H9 (cell line): ENCODE results near the gene THRB. TPM values are rescaled to one million over a fixed set of nuclear protein-coding genes. Genes with fewer than 3 reads are reported as not detected.
A peak's percentile ranks its signal among the peaks of the same experiment; 100 is the strongest.

ENCODE experiments used
- DNase-seq: peaks from one replicate; pipeline ENCODE4 v3.0.0-alpha.2; 2017
- H2AFZ ChIP-seq: one replicate; pipeline ENCODE4 v1.6.1; 2013; ENCODE audit warnings: mild to moderate bottlenecking, low read length, control low read depth, moderate library complexity
- H2AK5ac ChIP-seq: 2 replicates; pipeline ENCODE4 v1.6.1; 2013; ENCODE audit warnings: low read length, control low read depth, mixed read lengths; ENCODE audit not compliant: insufficient read length
- H2BK120ac ChIP-seq: one replicate; pipeline ENCODE4 v1.6.1; 2013; ENCODE audit warnings: low read depth, mild to moderate bottlenecking, low read length, control low read depth, inconsistent platforms; ENCODE audit not compliant: poor library complexity, severe bottlenecking
- H2BK12ac ChIP-seq: 2 replicates; pipeline ENCODE4 v1.6.1; 2013; ENCODE audit warnings: low read length, control low read depth, mixed read lengths, low read depth; ENCODE audit not compliant: insufficient read length
- H2BK15ac ChIP-seq: 2 replicates; pipeline ENCODE4 v1.6.1; 2013; ENCODE audit warnings: low read depth, low read length, control low read depth
- H2BK20ac ChIP-seq: one replicate; pipeline ENCODE4 v1.6.1; 2013; ENCODE audit warnings: low read depth, mild to moderate bottlenecking, low read length, control low read depth, inconsistent platforms; ENCODE audit not compliant: poor library complexity, severe bottlenecking
- H2BK5ac ChIP-seq: 2 replicates; pipeline ENCODE4 v1.6.1; 2013; ENCODE audit warnings: low read length, control low read depth, mixed read lengths; ENCODE audit not compliant: insufficient read length
- H3K14ac ChIP-seq: 2 replicates; pipeline ENCODE4 v1.6.1; 2013; ENCODE audit warnings: low read length, control low read depth; ENCODE audit not compliant: insufficient read depth
- H3K18ac ChIP-seq: 2 replicates; pipeline ENCODE4 v1.6.1; 2013; ENCODE audit warnings: low read depth, mild to moderate bottlenecking, mixed read lengths, low read length, control low read depth; ENCODE audit not compliant: insufficient read length
- H3K23ac ChIP-seq: 2 replicates; pipeline ENCODE4 v1.6.1; 2013; ENCODE audit warnings: low read length, control low read depth, mixed read lengths, low read depth; ENCODE audit not compliant: insufficient read length
- H3K23me2 ChIP-seq: 2 replicates; pipeline ENCODE4 v1.6.1; 2013; ENCODE audit warnings: low read depth, mild to moderate bottlenecking, mixed read lengths, low read length, control low read depth; ENCODE audit not compliant: insufficient read length, poor library complexity, severe bottlenecking
- H3K27ac ChIP-seq: 2 replicates; pipeline ENCODE4 v1.5.1; 2013; ENCODE audit warnings: low read length, control low read depth, mixed read lengths, low read depth; ENCODE audit not compliant: insufficient read length
- H3K27me3 ChIP-seq: 2 replicates; pipeline ENCODE4 v1.6.1; 2013; ENCODE audit warnings: low read length, control low read depth, inconsistent platforms; ENCODE audit not compliant: insufficient read depth
- H3K4ac ChIP-seq: 2 replicates; pipeline ENCODE4 v1.6.1; 2013; ENCODE audit warnings: low read depth, mild to moderate bottlenecking, control low read depth, inconsistent platforms, low read length, moderate library complexity
- H3K4me1 ChIP-seq: 2 replicates; pipeline ENCODE4 v1.6.1; 2013; ENCODE audit warnings: low read length, control low read depth, inconsistent platforms; ENCODE audit not compliant: insufficient read depth
- H3K4me2 ChIP-seq: 2 replicates; pipeline ENCODE4 v1.6.1; 2013; ENCODE audit warnings: low read length, control low read depth, mixed read lengths; ENCODE audit not compliant: insufficient read length, insufficient read depth
- H3K56ac ChIP-seq: 2 replicates; pipeline ENCODE4 v1.6.1; 2013; ENCODE audit warnings: low read depth, mild to moderate bottlenecking, mixed read lengths, low read length, control low read depth; ENCODE audit not compliant: insufficient read length
- H3K79me1 ChIP-seq: 2 replicates; pipeline ENCODE4 v1.6.1; 2013; ENCODE audit warnings: low read depth, mild to moderate bottlenecking, moderate library complexity, low read length, control low read depth, inconsistent platforms; ENCODE audit not compliant: insufficient read depth, poor library complexity, severe bottlenecking
- H3K79me2 ChIP-seq: 2 replicates; pipeline ENCODE4 v1.6.1; 2013; ENCODE audit warnings: low read length, control low read depth, inconsistent platforms; ENCODE audit not compliant: insufficient read depth
- H3K9ac ChIP-seq: 2 replicates; pipeline ENCODE4 v1.6.1; 2013; ENCODE audit warnings: low read length, control low read depth, mixed read lengths; ENCODE audit not compliant: insufficient read length; ENCODE audit errors: extremely low read depth
- H3K9me3 ChIP-seq: one replicate; pipeline ENCODE4 v1.6.1; 2013; ENCODE audit warnings: low read depth, low read length, inconsistent platforms; ENCODE audit not compliant: control insufficient read depth
- H3T11ph ChIP-seq: one replicate; pipeline ENCODE4 v1.6.1; 2013; ENCODE audit warnings: mild to moderate bottlenecking, low read length, control low read depth, inconsistent platforms
- H4K20me1 ChIP-seq: one replicate; pipeline ENCODE4 v1.6.1; 2013; ENCODE audit not compliant: control insufficient read depth, insufficient read length, insufficient read depth
- H4K5ac ChIP-seq: 2 replicates; pipeline ENCODE4 v1.6.1; 2013; ENCODE audit warnings: low read depth, mild to moderate bottlenecking, mixed read lengths, low read length, control low read depth; ENCODE audit not compliant: insufficient read length
- H4K8ac ChIP-seq: replicated peaks from 2 replicates; pipeline ENCODE4 v1.6.1; 2013; ENCODE audit warnings: low read length, control low read depth, mixed read lengths, low read depth; ENCODE audit not compliant: insufficient read length
- H4K91ac ChIP-seq: 2 replicates; pipeline ENCODE4 v1.6.1; 2013; ENCODE audit warnings: low read depth, mild to moderate bottlenecking, moderate library complexity, mixed read lengths, low read length, control low read depth; ENCODE audit not compliant: insufficient read length
- H3K27ac Mint-ChIP-seq, 3 experiments: 2 replicates in 2 of 3; 3 replicates in 1 of 3; pipeline ENCODE4 v1.8.0; 2020 to 2021; ENCODE audit warnings: mixed read lengths in 3 of 3, mild to moderate bottlenecking in 1 of 3, moderate library complexity in 1 of 3
- H3K27me3 Mint-ChIP-seq: 2 replicates; pipeline ENCODE4 v1.8.0; 2021; ENCODE audit warnings: low read depth, mild to moderate bottlenecking, moderate library complexity, mixed read lengths
- H3K36me3 Mint-ChIP-seq, 3 experiments: 2 replicates in 2 of 3; 3 replicates in 1 of 3; pipeline ENCODE4 v1.8.0; 2020 to 2021; ENCODE audit warnings: low read depth in 3 of 3, mixed read lengths in 3 of 3; ENCODE audit not compliant: insufficient read depth in 1 of 3
- H3K4me1 Mint-ChIP-seq, 2 experiments: 2 replicates each; pipeline ENCODE4 v1.8.0; 2020; ENCODE audit warnings: mixed read lengths in 2 of 2
- H3K4me3 Mint-ChIP-seq, 2 experiments: 2 replicates in 1 of 2; 3 replicates in 1 of 2; pipeline ENCODE4 v1.8.0; 2020 to 2021; ENCODE audit warnings: mild to moderate bottlenecking in 2 of 2, mixed read lengths in 2 of 2, moderate library complexity in 1 of 2
- H3K9me3 Mint-ChIP-seq, 2 experiments: 2 replicates in 1 of 2; 3 replicates in 1 of 2; pipeline ENCODE4 v1.8.0; 2020; ENCODE audit warnings: mild to moderate bottlenecking in 2 of 2, mixed read lengths in 2 of 2, moderate library complexity in 1 of 2
- WGBS: extraction: QIAGEN DNeasy Blood & Tissue Kit; methylation state at CpG from one replicate; pipeline ENCODE4 v1.1.7; 2013; ENCODE audit warnings: missing lambda C conversion rate, low lambda C conversion rate, mixed read lengths; ENCODE audit not compliant: insufficient read length; ENCODE audit errors: extremely low coverage; 5-methylcytosine and 5-hydroxymethylcytosine counted together
- total RNA-seq: library from RNA; stranded (reverse); gene quantifications from 2 replicates; pipeline ENCODE4 v1.2.1, GENCODE V29; 2021
- TF ChIP-seq, protein P1 (sequence below): fragments of 200-600 bp; sonication (generic); conservative IDR thresholded peaks from 3 replicates; pipeline ENCODE4 v1.8.0; 2021; ENCODE audit warnings: antibody characterized with exemption, mild to moderate bottlenecking

THRB gene
- total RNA-seq, 1 experiment from 2014 or later: 8.6 TPM

DNA sequence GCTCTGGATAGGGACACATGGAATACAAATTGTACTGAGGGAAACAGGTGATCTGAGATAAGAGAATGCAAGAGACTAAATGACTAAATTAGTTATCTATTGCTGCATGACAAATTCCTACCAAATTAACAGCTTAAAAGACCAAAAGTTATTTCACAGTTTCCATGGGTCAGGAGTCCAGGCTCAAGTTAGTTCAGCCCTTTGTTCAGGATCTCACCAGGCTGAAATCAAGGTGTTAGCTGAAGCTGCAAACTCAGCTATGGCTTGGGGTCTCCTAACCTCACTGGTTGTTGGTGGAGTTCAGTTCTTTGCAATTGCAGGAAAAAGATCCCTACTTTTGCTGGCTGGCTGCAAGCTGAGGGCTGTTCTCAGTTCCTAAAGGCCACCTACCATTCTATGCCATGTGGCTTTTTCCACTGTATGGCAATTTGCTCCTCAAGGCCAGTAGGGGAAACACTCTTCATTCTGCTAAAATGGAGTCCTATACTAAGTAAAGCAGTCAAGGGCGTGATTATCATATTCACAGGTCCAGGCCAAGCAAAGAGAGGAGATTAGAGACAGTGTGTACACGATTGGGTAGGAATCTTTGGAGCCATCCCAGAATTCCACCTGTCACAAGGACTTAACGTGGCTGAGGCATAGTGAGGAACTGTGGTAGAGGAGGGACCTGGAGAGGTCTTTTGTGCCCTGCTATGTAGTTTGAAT is 53.7 kb downstream of the THRB start:
- no peaks in the 10 kb centered on the region for H3K9me3 Mint-ChIP-seq
- Histone ChIP-seq H2BK12ac (no peak overlapping the region), H3K27me3 (no peaks in the 10 kb centered on the region), H3K79me2 (no peaks in the 10 kb centered on the region), H3K4me1 (no peaks in the 10 kb centered on the region), H3K4ac (no peak overlapping the region), H3K27ac (no peak overlapping the region), H2BK15ac (no peak overlapping the region), H4K8ac (no peak overlapping the region), H2BK120ac (no peak overlapping the region), H3K4me2 (no peak overlapping the region), H2BK20ac (no peak overlapping the region), H2AFZ (no peak overlapping the region), H3K23ac (no peak overlapping the region), H3K23me2 (peaks cover 3% of the 10 kb centered on the region), H2BK5ac (no peak overlapping the region), H3T11ph (no peak overlapping the region), H3K14ac (no peak overlapping the region), H4K91ac (no peak overlapping the region), H3K79me1 (no peaks in the 10 kb centered on the region), H3K18ac (no peak overlapping the region), H3K9me3 (no peaks in the 10 kb centered on the region), H3K9ac (no peak overlapping the region), H4K5ac (no peak overlapping the region), H3K56ac (no peak overlapping the region), H4K20me1 (no peaks in the 10 kb centered on the region), H2AK5ac (no peak overlapping the region)
- H3K4me1 Mint-ChIP-seq: peaks cover 0 to 4% of the 10 kb centered on the region in 2 experiments; a peak in 1 of 4 replicates
- H3K4me3 Mint-ChIP-seq: no peak overlapping the region
- no peaks in the 10 kb centered on the region for H3K27me3 Mint-ChIP-seq
- H3K27ac Mint-ChIP-seq: no peak overlapping the region
- no CpG with 5 or more reads among the region's 3 CpGs for WGBS
- no peaks in the 10 kb centered on the region for H3K36me3 Mint-ChIP-seq
- TF ChIP-seq, protein P1, sequence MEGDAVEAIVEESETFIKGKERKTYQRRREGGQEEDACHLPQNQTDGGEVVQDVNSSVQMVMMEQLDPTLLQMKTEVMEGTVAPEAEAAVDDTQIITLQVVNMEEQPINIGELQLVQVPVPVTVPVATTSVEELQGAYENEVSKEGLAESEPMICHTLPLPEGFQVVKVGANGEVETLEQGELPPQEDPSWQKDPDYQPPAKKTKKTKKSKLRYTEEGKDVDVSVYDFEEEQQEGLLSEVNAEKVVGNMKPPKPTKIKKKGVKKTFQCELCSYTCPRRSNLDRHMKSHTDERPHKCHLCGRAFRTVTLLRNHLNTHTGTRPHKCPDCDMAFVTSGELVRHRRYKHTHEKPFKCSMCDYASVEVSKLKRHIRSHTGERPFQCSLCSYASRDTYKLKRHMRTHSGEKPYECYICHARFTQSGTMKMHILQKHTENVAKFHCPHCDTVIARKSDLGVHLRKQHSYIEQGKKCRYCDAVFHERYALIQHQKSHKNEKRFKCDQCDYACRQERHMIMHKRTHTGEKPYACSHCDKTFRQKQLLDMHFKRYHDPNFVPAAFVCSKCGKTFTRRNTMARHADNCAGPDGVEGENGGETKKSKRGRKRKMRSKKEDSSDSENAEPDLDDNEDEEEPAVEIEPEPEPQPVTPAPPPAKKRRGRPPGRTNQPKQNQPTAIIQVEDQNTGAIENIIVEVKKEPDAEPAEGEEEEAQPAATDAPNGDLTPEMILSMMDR: 0 out of 3 replicates have a peak, but pooled peaks have one; percentile 9
- no peak for DNase-seq
